ENCODE data around the gene NUP88. TPM values are rescaled to one million over a fixed set of nuclear protein-coding genes. Genes with fewer than 3 reads are reported as not detected.

The NUP88 gene
- polyA plus RNA-seq, 3 donors: 66.3 to 77.4 (median 74.0) TPM

DNA sequence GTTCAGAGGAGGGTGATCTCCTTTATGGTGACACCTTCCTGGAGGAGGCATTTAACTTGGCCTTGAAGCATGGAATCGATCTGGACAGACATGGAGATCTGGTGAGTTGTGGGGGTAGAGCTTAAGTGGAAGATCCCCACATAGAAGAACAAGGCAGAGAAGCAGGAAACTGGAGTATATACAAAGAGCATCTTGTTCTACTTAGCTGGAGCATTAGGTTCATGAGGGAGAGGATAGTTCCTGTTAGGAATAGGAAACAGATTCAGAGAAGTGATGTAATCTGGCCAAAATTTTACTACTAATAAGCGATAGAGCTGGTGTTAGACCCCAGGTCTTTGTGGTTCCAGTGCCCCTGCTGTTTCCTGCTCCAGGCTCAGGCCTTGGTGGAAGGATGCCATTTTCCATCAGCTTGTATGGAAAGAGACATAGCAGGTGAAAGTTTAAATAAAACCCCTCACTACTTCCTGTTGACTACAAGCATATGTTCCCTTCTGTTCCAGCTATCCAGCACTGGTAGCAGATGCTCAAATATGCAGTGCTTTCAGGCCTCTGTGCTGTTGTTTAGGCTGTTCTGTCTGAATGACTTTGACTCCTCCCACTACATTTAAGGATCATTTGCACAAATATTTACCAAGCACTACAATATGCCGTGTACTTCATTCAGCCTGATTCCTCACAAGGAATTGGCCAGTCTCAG lies 9.9 kb upstream of the NUP88 start:
- DNase-seq (ENCODE audit: extremely low read depth in 1 of 11, low read depth in 9 of 11, low spot score in 4 of 11): no peak

DNA sequence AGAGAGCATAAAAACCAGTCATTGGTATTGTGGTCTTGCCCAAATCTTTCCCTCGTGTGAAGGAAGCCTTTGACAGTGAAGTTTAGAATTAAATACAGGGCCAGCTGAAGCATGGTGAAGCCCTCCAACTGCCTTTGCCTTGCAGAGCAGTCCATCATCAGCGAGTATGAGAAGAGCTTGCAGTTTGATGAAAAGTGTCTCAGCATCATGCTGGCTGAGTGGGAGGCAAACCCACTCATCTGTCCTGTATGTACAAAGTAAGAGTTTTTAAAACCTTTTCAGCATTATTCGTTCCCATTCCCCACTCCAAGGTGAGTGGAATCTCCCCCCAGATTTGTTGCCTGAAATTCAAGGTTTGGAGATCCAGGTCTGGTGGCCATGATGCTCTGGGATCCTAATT lies 6.4 kb upstream of the NUP88 start:
- DNase-seq (ENCODE audit: extremely low read depth in 1 of 11, low read depth in 9 of 11, low spot score in 4 of 11): no peak

DNA sequence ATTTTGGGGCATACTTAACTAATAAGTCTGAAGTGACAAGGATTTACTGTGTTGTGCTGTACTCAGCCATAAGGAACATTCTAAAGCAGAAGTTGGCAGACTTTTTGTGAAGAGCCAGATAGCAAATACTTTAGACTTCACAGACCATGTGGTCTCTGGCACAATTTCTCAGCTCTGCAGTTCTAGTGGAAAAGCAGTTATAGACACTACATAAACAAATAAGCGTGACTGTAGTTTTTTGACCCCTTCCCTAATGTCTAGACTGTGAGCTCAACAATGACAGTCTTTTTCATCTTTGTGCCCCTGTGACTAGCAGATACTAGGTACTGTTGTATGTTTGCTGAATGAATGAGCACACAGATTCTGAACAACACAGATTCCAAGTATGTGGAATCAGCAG lies 5.4 kb upstream of the NUP88 start:
- no peak for DNase-seq (ENCODE audit: extremely low read depth in 1 of 11, low read depth in 9 of 11, low spot score in 4 of 11)

DNA sequence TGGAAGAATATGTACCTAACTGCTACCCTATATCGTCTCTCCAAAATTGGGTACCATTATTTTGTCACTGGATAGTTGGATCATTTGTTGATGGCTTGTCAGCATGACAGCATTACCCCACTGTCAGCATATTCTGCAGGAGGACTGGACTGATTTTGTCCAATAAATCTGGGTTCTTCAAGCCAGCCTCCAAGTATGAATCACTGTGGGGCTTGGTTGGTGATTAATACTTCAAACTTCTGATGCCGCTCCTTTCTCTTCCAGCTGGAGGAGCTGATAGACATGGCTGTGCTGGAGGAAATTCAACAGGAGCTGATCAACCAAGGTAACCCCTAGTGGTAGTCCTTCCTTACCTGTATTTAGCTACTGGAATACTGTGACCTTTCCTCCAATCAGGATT lies 3.0 kb upstream of the NUP88 start:
- no peak for DNase-seq (ENCODE audit: extremely low read depth in 1 of 11, low read depth in 9 of 11, low spot score in 4 of 11)

DNA sequence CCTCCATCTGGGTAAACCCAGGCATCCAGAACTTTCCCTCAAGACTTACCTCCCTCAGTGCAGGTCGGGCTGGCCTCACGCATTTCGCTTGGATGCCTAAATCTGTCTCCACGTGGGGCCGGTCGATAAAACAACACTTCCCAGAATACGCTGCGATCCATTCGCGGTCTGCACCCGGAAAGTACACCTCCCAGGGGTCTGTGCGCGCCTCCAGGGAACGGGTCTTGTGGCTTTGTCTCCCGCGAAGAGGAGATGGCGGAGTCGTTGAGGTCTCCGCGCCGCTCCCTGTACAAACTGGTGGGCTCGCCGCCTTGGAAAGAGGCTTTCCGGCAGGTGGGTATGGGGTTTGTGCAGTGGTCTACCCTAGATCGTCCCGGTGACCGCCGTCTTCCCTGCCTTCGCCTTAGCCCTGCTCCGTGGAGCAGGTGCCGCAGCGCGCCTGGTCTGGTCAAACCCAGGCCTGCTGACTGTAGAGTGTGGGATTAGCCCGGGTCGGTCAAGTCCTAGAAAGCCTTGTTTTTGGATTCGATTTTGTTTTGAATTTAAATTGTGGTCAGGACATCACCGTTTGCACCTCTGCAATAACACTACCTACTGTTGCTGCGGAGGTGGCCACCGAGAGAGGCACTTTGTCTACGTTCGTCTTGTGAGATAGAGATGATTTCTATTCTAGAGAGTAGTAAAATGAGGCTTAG lies 644 bp upstream of the NUP88 start, which contains the start of gene RPAIN:
Gene RPAIN, plus strand, starts transcription at position 224 of the 695 bp plus-strand sequence. Its CDS starts 29 bp downstream, at position 253.
- peak in 9 of 11 donors; percentile 30 to 90 (median 82) for DNase-seq (ENCODE audit: extremely low read depth in 1 of 11, low read depth in 9 of 11, low spot score in 4 of 11)

DNA sequence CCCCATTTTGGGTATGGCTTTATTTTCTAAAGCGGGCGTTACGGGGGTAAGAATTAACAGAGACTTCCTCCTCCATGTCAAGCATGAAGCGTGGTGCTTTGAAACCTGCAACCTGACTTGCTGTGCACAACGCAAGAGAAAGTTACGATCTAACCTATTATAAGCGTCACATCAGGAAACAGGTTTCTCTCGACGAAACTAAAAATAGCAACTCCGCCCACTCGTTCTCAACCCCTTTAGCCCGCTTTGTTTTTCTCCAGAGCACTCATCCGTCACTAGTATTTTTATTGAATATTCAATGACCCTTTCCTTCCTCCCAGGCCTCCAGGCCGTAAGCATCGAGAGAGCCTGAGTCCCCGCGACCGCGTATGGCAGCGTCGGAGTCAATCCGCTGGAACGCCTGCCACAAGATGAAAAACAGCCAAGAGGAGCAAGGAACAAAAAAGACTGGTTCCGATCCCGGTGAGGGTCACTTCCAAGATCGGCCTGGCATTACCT lies 555 bp downstream of the NUP88 start:
- DNase-seq (ENCODE audit: extremely low read depth in 1 of 11, low read depth in 9 of 11, low spot score in 4 of 11): peak in 10 of 11 donors; percentile 37 to 70 (median 49)

DNA sequence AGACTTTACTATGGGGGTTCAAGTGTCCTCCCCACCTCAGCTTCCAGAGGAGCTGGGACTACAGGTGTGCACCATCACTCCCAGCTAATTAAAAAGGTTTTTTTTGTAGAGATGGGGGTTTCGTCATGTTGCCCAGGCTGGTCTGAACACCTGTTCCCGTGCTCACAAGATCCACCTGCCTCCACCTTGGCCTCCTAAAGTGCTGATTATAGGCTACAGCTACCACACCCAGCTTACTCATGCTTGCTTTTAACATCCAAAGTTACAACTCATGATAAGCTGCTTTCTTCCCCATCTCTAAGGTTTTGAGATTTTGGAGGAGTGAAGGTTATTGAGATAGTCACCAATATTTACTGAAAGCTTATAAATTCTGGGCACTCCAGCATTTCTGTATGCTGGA lies 2.6 kb downstream of the NUP88 start:
- no peak for DNase-seq (ENCODE audit: extremely low read depth in 1 of 11, low read depth in 9 of 11, low spot score in 4 of 11)

DNA sequence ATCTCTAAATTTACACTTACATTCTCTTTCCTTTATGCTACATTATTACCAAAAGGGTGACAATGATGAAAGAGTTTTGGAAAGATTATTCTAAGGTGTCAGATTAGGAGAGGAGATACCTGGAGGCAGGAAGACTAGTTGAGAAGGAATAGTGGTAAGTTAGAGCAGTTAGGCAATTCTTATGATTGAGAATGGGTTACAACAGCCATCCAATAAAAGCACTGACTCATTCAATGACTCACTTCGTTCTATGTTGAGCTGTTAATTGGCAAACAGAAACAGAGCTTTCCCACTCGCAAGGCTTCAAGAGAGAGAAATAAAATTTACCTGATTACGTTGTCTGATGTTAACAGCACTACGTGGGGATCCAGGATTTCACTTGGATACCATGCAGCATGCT lies 5.8 kb downstream of the NUP88 start:
- DNase-seq (ENCODE audit: extremely low read depth in 1 of 11, low read depth in 9 of 11, low spot score in 4 of 11): no peak

DNA sequence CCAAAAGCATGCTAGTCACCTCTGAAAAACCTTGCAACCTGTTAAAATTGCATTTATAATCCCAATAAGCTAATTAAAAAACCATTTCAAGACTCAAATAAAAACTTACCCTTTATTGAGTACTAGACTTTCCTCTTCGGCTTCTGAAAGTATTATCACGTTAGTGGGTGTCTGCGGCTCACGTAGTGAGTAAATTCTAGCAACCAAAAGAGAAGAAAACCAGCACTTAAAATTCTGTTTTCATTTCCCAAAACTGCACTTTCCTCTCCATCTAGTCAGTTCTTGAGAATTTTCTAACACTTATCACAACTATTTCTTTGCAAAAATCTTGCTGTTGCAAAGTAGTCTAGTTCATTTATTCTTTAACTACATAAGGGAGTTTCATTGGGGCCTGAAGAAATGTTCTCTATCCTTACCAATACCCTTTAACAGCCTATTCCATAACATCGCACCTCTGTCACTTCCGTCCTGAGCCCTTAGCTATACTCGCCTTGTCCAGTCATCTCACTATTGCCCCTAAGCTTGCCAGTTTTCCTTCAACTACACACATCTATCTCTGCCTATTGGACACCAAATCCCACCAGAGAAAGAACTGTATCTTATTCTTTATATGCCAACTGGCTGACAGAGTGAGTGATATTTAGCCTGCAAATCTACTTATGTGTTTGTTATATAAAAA lies 8.7 kb downstream of the NUP88 start:
- DNase-seq (ENCODE audit: extremely low read depth in 1 of 11, low read depth in 9 of 11, low spot score in 4 of 11): no peak

DNA sequence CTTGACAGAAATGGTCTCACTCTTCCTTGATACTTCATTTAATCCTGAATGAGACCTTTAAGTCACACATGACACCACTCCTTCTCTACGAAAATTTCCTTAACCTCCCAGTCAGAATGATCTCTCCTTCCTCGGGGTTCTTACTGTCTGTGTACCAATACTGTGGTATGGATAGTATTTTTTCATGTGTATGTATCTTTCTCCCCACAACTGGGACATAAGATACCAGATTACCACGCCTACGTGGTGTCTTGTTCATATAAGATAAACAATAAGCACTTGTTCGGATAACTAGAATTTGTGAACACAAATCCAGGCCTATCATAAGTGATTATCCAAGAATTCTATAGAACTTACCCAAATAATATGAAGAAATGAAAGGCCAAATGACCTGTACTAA lies 11.3 kb downstream of the NUP88 start:
- no peak for DNase-seq (ENCODE audit: extremely low read depth in 1 of 11, low read depth in 9 of 11, low spot score in 4 of 11)

DNA sequence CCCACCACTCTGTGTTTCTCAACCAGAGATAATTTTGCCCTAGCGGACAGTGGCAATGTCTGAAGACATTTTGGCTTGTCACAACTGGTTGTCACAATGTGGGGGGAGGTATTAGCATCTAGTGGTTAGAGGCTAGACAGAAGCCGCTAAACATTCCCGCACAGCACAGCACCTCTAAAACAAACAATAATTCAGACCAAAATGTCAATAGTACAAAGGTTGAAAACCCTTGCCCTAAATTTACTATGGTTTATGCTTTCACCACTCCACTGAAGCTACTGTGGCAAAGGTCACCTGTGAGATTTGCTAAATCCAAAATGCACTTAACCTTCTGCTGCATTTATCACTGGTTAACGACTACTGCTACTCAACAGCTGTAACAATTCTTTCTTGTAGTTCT lies 14.1 kb downstream of the NUP88 start:
- no peak for DNase-seq (ENCODE audit: extremely low read depth in 1 of 11, low read depth in 9 of 11, low spot score in 4 of 11)

DNA sequence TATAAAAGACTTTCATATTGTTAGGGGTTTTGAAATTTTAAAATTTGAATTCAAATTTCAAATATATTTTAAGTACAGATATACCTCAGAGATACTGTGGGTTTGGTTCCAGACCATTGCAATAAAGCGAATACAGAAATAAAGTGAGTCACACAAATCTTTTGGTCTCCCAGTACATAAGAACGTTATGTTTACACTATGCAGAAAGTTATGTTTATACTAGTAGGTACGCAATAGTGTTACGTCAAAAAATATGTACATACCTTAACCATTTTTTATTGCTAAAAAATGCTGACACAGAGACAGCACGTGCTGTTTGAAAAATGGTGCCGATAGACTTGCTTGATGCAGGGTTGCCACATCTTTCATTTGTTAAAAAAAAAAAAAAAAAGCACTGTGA lies 19.7 kb downstream of the NUP88 start:
- DNase-seq (ENCODE audit: extremely low read depth in 1 of 11, low read depth in 9 of 11, low spot score in 4 of 11): no peak

DNA sequence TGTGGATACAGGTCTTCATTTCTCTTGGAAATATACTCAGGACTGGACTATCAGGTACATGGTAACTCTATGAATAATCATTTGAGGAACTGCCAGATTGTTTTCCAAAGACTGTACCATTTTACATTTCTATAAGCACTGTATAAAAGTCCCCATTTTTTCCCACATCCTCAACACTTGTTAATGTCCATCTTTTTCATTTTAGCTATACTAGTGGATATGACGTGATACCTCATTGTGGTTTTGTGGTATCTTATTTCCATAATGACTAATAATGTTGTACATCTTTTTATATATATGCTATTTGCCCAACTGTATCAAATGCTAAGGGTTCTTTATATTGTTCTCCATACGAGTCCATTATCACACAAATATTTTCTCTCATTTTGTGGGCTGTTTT lies 22.9 kb downstream of the NUP88 start:
- DNase-seq (ENCODE audit: extremely low read depth in 1 of 11, low read depth in 9 of 11, low spot score in 4 of 11): no peak

DNA sequence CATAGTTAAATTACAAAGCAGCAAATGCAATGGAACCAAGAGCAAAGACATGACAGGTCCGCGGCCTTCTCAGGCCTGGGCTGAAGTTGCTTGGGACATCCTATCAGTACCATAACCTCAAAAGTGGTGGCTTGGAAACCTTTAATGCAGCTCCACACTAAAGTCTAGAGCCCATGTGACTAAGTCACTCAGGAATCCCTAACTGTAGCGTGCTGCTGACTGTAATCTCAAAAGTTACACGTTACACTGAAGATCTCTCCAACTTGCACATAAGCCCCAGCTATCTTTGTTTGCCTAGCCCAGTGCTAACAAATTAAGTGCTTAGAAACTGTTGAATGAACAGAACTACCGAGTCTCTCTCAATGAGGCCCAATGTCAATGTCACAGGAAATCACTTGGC lies 27.8 kb downstream of the NUP88 start:
- DNase-seq (ENCODE audit: extremely low read depth in 1 of 11, low read depth in 9 of 11, low spot score in 4 of 11): no peak

DNA sequence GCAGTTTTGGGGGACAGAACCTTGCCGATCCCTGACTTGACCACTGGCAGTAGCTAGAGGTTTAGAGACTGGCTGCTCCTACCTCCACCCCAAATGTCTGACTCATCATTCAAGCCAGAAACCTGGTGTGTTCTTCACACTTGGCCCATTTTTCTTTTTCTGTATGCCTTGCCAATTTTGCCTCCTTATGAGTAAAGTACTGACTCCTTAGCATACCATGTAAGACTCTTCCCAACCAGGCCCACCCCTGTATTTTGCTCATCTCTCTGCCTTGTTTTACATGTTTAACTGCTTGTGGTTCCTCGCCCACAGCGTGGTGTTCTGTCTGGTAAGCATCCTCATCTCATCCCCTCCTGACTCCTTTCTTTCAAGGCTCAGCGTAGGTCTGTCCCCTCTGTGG lies 37.9 kb downstream of the NUP88 start:
- DNase-seq (ENCODE audit: extremely low read depth in 1 of 11, low read depth in 9 of 11, low spot score in 4 of 11): no peak

DNA sequence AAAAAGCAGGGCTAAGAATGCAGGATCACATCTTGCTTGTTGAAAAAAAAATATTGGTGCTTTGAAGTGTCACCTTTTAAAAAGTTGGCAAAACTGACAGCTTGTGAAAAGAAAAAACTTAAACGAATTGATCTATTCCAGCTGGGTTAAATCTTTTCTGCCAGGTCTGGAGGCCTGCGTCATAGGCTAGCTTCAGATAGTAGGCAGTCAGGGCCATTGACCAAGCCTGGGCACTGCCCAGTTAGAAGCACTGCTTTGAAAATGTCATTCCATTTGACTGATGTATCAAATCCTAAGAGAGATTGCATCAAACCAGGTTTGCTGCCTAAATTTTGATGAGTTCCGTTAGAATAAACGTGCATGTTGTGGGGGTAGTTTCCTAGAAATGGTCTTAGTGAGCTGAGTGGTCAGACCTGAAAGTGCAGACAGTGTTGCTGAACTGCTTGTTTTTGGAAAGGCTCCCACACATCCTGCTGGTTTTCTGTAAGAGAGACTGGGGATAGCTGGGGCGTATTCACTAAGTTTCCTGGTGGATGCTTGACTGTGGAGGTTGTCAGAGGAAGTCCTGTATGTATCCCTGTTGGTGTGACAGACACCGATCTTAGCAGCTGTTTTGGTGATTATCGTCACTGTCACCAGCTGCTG lies 38.8 kb downstream of the NUP88 start:
- DNase-seq (ENCODE audit: extremely low read depth in 1 of 11, low read depth in 9 of 11, low spot score in 4 of 11): no peak

DNA sequence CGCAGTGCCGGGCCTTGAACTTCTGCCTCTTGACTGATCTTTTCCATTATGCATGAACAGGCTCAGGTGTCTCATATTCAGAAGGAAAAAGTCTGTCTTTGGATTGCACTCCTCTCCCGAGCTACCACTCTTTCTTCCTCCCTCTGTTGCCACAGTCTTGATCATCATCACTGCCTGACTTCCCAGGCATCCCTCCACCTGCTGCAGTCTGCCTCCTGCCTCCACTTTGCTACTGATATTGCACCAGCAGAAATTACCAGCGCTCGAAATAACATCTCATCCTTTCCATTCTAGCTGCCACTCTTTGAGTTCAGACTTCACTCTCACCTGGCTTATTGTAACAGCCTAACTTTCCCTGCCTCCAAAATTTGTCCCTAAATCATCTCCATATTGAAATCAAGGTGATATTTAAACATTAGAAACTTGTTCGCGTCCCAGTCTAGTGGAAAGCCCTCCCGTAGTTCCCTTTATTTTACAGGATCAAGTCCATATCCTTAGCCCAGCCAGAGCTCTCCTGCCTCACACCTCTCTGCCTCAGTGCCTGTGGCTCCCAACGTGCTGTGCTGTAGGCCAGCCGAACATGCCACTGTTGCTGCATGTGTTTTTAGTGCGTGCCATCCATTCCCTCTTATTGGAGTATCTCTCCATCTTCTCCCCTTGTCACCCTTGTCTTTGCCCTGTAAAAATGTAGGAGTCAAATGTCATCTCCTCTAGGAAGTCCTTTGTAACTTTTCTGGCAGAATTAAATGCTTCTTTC lies 39.9 kb downstream of the NUP88 start:
- DNase-seq (ENCODE audit: extremely low read depth in 1 of 11, low read depth in 9 of 11, low spot score in 4 of 11): no peak

DNA sequence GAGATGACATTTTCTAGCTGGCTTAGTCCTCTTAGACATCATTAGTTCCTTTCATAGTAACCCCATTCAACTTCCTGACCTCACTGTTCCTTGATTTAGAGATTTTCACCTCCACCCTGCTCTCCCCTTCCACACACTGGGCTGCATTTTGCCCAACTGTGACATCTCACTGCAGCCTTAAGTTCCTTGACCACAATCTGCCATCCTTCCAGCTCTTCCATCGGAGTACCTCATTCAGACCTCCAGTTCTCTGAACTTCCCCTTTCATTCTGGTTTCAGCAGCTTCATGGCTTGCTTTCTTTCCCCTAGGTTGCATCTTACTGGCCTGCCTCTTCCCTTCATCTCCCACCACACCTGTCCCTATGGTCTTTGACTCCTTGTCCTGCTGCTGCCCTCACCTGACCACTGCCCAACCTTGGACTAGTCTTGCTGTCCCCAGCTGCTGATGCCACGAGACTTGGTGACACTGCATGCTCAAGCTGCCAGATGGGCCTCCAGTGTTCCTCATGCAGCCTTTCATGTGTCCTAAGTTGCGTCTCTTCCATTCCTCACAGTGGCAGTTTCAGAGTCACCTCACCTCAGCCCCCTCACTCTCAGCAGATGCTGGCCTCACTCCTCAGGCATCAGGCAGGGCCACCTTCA lies 40.8 kb downstream of the NUP88 start:
- no peak for DNase-seq (ENCODE audit: extremely low read depth in 1 of 11, low read depth in 9 of 11, low spot score in 4 of 11)
